Activated CD4-positive, alpha-beta T cell treated with anti-CD3 and anti-CD28 coated beads, Interleukin-2, amount 10 ng/mL, durations not matched to agents 24 days and 14 days (primary cell): ENCODE results near the gene CDKN2B-AS1. TPM values are rescaled to one million over a fixed set of nuclear protein-coding genes. Genes with fewer than 3 reads are reported as not detected.

ENCODE experiments used
- DNase-seq: peaks from one replicate; pipeline ENCODE4 v3.0.0; 2022
- H3K27ac Mint-ChIP-seq: one replicate; pipeline ENCODE4 v1.8.0; 2022; ENCODE audit warnings: mild to moderate bottlenecking, mixed read lengths
- H3K27me3 Mint-ChIP-seq: one replicate; pipeline ENCODE4 v1.8.0; 2022; ENCODE audit warnings: mixed read lengths
- H3K36me3 Mint-ChIP-seq: one replicate; pipeline ENCODE4 v1.8.0; 2022; ENCODE audit warnings: low read depth, mild to moderate bottlenecking, mixed read lengths
- H3K4me1 Mint-ChIP-seq: one replicate; pipeline ENCODE4 v1.8.0; 2021; ENCODE audit warnings: mixed read lengths
- H3K4me3 Mint-ChIP-seq: one replicate; pipeline ENCODE4 v1.8.0; 2022; ENCODE audit warnings: mild to moderate bottlenecking, moderate library complexity, mixed read lengths
- H3K9me3 Mint-ChIP-seq: one replicate; pipeline ENCODE4 v1.8.0; 2021; ENCODE audit warnings: mixed read lengths
- intact Hi-C: fragments of 100-400 bp; cut with micrococcal nuclease; formaldehyde crosslinking; loops from one replicate; pipeline ENCODE4 v1.15.1; 2023
- total RNA-seq: library from RNA; stranded (reverse); gene quantifications from 2 replicates; pipeline ENCODE4 v1.2.3, GENCODE V29; 2022

CDKN2B-AS1 gene
- total RNA-seq, 1 donor from 2014 or later = 0.42 TPM

DNA sequence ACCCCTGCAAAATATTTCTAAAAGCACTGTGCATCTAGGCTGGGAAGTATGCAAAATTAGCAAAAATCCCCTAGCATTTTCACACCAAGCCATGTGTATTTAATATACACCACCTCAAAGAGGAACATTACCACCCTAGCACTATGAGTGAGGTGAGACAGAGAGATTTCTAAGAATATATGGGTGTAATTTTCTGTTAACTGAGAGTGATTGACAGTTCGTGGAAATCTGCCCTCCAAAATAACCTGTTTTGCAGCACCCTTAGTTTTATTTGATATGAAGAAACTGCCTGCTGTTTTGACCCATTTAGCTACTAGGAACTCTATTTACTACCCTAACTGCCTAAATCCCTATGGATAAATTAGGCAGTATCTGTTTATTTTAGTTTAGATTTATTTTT lies 78.8 kb downstream of the CDKN2B-AS1 start:
- DNase-seq = peak; percentile 77
- Mint-ChIP-seq H3K4me1 (peaks cover 46% of the 10 kb centered on the region), H3K4me3 (peak overlapping the region; percentile 16), H3K27ac (peak overlapping the region; percentile 51), H3K9me3 (peaks cover 10% of the 10 kb centered on the region), H3K27me3 (peaks cover 36% of the 10 kb centered on the region), H3K36me3 (peaks cover 13% of the 10 kb centered on the region)
- intact Hi-C loops = loop anchor here (1.0 kb wide), 1 partner anchor 21 kb away; no protein-coding TSS in a partner anchor

DNA sequence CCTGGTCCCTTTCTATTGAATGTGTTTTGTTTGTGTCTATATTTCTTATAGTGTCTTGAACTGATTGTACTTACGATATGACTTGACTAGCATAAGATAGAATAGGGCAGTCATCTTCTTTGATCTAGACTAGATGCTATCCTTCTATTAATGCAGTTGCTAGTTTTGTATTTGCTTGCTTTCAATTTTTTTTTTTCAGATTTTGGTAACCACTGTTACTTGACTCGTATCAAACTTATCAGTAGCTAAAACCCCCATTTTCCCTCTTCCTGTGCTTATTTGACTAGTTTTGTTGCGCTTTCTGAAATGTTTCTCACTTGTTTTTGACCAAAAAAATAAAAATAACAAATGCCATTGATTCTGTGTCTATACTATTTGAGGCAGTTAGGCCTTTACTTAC lies 83.5 kb downstream of the CDKN2B-AS1 start:
- intact Hi-C loops = no loop called here
- Mint-ChIP-seq H3K9me3 (peaks cover 25% of the 10 kb centered on the region), H3K27me3 (peaks cover 35% of the 10 kb centered on the region), H3K36me3 (peaks cover 16% of the 10 kb centered on the region), H3K4me3 (no peak overlapping the region), H3K4me1 (peaks cover 57% of the 10 kb centered on the region), H3K27ac (peak overlapping the region; percentile 43)
- no peak for DNase-seq

DNA sequence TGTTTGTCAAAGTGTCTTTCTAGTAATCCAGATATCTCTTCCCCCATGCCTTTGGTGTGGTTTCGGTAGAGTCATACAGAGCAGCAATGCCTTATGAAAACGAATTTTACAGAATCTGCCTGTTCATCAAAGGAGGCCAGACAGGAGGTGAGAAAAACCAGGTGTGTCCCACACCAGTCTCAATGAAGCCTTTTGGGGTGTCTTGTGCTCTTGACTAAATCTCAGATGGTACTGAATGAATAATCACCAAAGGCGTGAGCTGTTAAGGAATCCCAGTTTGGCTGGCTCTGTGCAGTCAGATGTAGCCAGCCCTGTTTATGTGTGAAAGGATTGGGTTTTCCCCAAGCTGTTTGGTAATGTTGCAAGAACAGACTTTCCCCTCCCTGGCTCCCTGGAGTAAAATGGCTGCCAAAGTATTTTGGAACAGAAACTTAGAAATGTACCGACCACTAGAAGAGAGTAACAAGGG lies 85.3 kb downstream of the CDKN2B-AS1 start:
- peaks cover 17% of the 10 kb centered on the region for H3K36me3 Mint-ChIP-seq
- H3K9me3 Mint-ChIP-seq = peaks cover 33% of the 10 kb centered on the region
- peak overlapping the region; percentile 68 for H3K27ac Mint-ChIP-seq
- H3K4me3 Mint-ChIP-seq = peak overlapping the region; percentile 56
- peaks cover 48% of the 10 kb centered on the region for H3K4me1 Mint-ChIP-seq
- intact Hi-C loops = loop anchor here (1.0 to 5.0 kb wide), 9 partner anchors 17 to 723 kb away; partner anchors contain the start of gene CDKN2B
- DNase-seq = peak; percentile 91
- H3K27me3 Mint-ChIP-seq = peaks cover 49% of the 10 kb centered on the region

DNA sequence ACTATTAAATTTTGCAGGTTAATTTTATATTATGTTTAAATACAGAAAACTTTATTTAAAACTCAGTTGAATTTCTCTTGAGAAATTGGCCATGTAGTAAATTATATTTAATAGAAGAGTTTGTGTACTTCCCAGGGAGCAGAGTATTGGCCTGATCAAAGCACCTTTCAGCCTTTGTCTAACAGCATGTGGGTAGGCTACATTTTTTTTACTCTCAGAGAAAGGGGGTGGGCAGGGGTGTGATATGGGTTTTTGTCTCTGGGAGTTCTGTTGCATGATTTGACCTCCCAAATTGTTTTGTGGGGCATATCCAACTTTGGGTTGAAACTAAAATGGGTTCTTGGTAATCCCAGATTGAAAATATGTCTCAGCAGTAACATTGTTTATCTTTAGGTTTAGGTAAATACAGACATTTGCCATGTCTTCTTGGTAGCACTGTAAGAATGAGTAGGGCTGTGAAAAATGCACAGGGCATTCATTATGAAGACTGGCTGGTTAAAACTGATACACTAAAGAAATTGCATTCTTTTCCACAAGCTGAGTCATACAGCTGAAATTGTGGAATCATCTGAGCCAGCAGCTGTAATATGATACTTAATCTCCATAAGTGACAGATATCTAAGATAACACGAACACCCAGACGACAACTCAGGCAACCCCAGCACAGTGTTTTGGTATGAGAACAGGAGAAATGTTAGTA lies 89.9 kb downstream of the CDKN2B-AS1 start:
- DNase-seq = no peak
- Mint-ChIP-seq H3K4me3 (no peak overlapping the region), H3K27ac (no peak overlapping the region), H3K27me3 (peaks cover 63% of the 10 kb centered on the region), H3K36me3 (peaks cover 11% of the 10 kb centered on the region), H3K4me1 (peaks cover 21% of the 10 kb centered on the region), H3K9me3 (peaks cover 25% of the 10 kb centered on the region)
- intact Hi-C loops = loop anchor here (1.0 to 5.0 kb wide), 3 partner anchors 32 to 727 kb away; partner anchors contain the start of gene CDKN2B

DNA sequence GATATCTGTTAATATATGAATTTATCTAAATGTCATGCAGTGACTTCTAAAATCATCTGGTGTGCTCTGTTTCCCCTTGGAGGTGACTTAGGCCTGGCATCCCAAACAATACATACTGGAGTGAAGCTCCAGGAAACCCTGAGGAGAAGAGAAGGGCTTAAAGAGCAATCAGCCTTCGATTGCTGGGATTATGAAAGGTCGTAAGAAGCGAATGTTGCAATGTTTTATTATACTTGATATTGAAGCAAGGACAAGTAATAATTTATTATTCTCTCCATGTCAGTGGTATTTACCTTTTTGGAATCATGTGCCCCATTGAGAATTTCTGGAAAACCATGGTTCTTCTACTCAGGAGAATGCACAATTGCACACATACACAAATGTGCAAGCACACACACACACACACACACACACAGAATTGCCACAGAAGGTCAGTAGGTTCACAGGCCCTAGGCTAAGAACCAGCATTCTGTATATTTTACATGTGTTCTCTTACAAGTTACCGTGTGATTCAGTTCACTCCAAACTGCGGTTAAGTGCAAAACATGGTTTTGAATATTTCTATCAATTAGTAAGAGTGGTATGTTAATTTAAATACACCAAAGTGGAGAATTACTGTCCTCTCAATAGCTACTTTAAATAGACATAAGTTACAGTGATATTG lies 93.6 kb downstream of the CDKN2B-AS1 start:
- Mint-ChIP-seq H3K4me1 (peaks cover 6% of the 10 kb centered on the region), H3K27me3 (peaks cover 62% of the 10 kb centered on the region), H3K36me3 (peaks cover 4% of the 10 kb centered on the region), H3K9me3 (peaks cover 24% of the 10 kb centered on the region), H3K4me3 (no peak overlapping the region), H3K27ac (no peak overlapping the region)
- DNase-seq = no peak
- intact Hi-C loops = no loop called here

DNA sequence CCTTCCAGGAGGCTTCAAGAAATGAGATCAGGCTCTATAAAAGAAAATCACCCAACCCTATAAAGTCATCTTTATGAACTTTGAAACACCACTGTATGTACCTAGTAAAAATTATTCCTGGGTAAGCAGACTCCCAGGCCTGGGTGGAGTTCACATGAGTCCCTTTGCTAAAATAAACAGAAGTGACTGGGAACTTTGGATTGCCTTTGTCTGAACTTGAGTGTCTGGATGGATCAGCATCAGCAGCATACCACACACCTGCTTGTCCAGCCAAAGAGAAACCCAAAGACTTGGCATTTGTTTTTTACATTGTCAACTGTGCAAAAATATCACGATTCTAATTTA lies 94.1 kb downstream of the CDKN2B-AS1 start:
- DNase-seq = no peak
- no peak overlapping the region for H3K4me3 Mint-ChIP-seq
- H3K27me3 Mint-ChIP-seq = peaks cover 59% of the 10 kb centered on the region
- intact Hi-C loops = no loop called here
- no peak overlapping the region for H3K27ac Mint-ChIP-seq
- H3K9me3 Mint-ChIP-seq = peaks cover 19% of the 10 kb centered on the region
- H3K4me1 Mint-ChIP-seq = peaks cover 6% of the 10 kb centered on the region
- H3K36me3 Mint-ChIP-seq = peaks cover 3% of the 10 kb centered on the region

DNA sequence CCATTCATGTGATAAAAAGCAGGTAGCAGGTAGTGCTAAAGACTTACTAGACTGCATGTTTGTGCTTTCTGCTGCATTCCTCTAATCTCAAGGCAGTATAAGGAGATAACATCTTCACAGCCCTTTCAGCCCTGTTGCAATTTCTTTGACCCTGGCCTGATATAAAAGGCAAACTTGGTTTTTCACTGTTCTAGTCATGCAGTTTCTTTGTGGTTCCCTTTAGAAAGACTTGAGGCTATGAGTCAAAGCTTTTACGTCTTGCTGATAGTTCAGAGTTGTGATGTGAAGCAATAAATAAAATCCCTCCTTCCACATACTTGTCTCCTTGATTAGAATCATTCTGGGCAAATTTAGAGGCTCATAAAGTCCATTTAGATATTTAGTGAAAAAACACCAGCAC lies 103.1 kb downstream of the CDKN2B-AS1 start:
- H3K27ac Mint-ChIP-seq = no peak overlapping the region
- DNase-seq = no peak
- intact Hi-C loops = loop anchor here (1.0 to 5.0 kb wide), 2 partner anchors 17 to 145 kb away; no protein-coding TSS in a partner anchor
- peaks cover 24% of the 10 kb centered on the region for H3K4me1 Mint-ChIP-seq
- H3K9me3 Mint-ChIP-seq = peaks cover 10% of the 10 kb centered on the region
- peaks cover 7% of the 10 kb centered on the region for H3K36me3 Mint-ChIP-seq
- no peak overlapping the region for H3K4me3 Mint-ChIP-seq
- H3K27me3 Mint-ChIP-seq = peaks cover 59% of the 10 kb centered on the region

DNA sequence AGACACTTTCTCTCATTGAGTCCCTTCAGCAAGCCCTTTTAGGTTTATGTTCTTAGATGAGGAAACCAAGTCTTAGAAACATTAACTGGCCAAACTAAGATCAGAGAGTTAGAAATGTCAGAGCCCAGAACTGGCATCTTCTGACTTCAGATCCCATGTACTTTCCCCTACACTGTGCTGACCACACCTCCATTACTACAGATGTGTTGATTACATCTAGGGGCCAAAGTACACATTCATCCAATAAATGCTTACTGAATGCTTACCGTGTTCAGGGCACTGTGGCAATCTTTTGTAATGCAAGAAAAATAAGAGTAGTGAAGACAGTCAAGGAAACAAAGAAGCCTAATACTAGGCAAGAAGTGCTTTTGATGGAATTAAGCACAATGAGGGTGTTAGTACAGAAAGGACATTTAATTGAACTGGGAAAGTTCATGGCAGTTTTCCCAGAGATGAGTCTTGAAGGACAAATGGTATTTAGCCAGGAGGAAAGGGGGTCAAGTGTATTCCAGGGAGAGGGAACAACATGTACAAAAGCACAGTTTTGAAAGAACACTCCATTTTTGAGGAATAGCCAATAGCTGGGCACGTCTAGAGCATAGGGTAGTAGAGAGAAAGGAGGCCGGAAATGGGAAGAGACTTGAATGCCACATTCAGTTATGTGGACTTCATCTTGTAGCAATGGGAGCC lies 104.2 kb downstream of the CDKN2B-AS1 start:
- Mint-ChIP-seq H3K4me3 (no peak overlapping the region), H3K27ac (no peak overlapping the region), H3K36me3 (peaks cover 6% of the 10 kb centered on the region), H3K9me3 (peaks cover 8% of the 10 kb centered on the region), H3K4me1 (peaks cover 31% of the 10 kb centered on the region), H3K27me3 (peaks cover 55% of the 10 kb centered on the region)
- intact Hi-C loops = loop anchor here (5.0 kb wide), 1 partner anchor 144 kb away; no protein-coding TSS in a partner anchor
- DNase-seq = no peak

DNA sequence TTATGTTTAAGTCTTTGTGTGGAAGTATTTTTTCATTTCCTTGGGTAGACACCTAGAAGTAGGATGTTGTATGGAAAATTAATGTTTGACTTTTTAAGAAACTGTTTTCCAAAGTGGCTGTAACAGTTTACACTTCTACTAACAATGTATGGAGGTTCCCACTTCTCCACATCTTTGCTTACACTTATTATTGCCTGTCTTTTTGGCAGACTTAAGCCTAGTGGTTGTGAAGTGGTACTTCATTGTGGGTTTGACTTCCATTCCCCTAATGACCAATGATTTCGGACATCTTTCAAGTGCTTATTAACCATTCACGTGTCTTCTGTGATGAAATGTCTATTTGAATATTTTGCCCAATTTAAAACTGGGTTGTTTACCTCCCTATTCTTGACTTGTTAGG lies 106.0 kb downstream of the CDKN2B-AS1 start:
- Mint-ChIP-seq H3K27me3 (peaks cover 48% of the 10 kb centered on the region), H3K4me3 (no peak overlapping the region), H3K36me3 (peaks cover 8% of the 10 kb centered on the region), H3K9me3 (peaks cover 8% of the 10 kb centered on the region), H3K4me1 (peaks cover 40% of the 10 kb centered on the region), H3K27ac (no peak overlapping the region)
- no peak for DNase-seq
- intact Hi-C loops = no loop called here

DNA sequence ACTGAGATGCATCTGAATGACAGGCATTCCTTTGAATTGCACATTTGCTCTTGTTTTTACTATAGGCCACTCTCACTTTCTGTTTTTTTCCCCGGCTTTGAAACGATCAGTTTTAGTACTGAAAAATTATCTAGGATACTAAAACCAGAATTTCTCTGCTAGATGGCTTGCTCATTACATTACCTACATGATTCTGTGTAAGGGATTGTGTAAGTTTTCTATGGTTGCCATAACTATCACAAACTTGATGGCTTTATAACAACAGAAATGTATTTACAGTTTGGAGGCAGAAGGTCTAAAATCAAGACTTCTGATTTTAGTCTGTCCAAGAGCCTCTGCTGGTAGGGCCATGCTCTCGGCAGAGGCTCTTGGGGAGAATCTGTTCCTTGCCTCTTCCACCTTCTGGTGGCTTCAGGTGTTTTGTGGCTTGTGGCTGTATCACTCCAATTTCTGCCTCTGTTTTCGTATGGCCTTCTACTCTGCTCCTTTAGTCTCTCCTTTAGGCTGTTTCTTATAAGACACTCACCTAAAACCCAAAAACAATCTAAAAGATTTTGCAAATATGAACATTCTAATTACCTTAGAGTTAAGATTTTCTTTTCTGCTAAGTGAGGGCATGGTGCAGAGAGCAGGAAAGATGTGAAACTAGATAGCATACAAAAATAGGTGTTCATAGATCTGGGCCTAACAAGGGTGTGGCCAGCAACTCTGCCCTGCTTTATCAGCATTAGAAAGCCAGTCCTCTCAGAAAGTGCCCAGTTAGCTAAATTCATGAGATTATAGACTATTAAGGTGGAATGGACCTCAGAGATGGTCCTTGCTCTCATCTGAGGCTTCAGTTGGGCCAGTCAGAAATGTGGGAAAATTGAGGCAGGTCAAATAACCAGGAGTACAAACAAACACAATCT lies 107.8 kb downstream of the CDKN2B-AS1 start:
- H3K36me3 Mint-ChIP-seq = peaks cover 8% of the 10 kb centered on the region
- peaks cover 8% of the 10 kb centered on the region for H3K9me3 Mint-ChIP-seq
- intact Hi-C loops = no loop called here
- DNase-seq = no peak
- H3K27me3 Mint-ChIP-seq = peaks cover 37% of the 10 kb centered on the region
- peaks cover 38% of the 10 kb centered on the region for H3K4me1 Mint-ChIP-seq
- H3K4me3 Mint-ChIP-seq = no peak overlapping the region
- peak overlapping the region; percentile 35 for H3K27ac Mint-ChIP-seq

DNA sequence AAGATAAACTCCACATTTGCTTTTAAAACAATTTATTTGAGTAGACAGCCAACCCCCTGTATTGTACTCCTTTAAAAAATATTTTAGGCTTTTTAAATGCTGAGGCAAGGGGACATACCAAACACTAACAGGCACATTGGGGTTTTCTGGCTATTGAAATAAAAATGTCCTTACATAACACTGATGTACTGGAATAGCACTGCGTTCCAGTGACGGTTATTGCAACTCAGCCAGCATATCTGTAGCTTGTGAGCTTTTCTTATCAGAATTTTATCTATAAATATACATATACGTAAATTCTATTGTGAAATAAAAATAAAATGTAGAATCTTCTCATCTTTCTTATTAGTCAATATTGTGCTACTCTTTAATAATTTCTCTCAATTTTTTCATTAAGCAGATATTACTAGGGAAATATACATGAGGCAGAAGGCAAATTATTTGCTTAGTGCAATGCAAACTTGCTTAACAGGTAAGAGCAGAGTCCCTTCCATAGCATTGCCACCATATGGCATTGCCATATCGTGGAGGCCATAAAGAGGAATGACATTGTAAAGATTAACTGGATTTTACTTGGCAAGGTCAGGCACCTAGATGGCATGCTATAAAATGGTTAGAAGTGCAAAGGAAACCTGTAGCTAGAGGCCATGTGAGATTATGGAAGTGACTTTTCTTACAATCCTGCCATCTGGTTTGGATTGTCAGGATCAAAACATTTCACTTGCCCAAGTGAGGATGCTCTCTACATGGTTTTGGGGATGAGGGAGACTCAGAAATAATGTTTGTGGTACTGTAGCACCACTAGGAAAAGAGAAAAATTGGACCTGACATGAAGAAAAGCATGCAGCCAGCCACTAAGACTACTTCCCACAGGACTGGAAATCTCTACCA lies 109.3 kb downstream of the CDKN2B-AS1 start:
- intact Hi-C loops = loop anchor here (2.0 kb wide), 2 partner anchors 15 to 43 kb away; no protein-coding TSS in a partner anchor
- H3K4me1 Mint-ChIP-seq = peaks cover 34% of the 10 kb centered on the region
- peaks cover 5% of the 10 kb centered on the region for H3K9me3 Mint-ChIP-seq
- no peak overlapping the region for H3K4me3 Mint-ChIP-seq
- H3K27ac Mint-ChIP-seq = no peak overlapping the region
- peaks cover 5% of the 10 kb centered on the region for H3K36me3 Mint-ChIP-seq
- DNase-seq = no peak
- H3K27me3 Mint-ChIP-seq = peaks cover 45% of the 10 kb centered on the region

DNA sequence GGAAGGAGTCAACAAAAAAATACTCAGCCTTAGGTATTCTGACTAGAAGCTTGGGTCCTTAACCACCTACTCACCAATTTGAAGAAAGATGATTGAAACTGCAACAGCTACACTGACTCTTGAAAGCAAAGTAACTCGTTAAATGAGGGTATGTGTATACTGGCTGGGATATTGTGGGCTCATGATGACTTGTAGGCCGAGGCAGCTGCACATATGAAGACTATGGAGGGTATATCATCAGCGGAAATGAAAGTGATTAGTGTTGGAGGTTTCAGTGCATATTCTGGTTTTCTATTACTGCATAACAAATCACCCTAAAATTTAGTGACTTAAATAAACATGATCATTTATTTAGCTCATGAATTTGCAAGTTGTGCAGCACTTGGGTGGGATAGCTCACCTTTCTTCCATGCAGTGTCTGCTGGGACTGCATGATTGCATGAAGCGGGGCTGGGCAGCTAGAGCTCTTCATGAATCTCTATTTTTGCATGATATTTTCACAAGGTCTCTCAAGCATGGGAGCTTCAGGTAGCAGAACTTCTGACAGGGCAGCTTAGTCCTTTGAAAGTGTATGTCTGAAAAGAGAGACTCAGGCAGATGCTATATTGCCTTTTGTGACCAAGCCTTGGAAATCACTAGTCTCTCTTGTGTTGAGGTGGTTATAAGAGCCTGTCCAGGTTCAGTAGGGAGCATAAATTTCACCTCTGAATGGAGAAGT lies 110.6 kb downstream of the CDKN2B-AS1 start:
- no peak overlapping the region for H3K4me3 Mint-ChIP-seq
- no peak for DNase-seq
- peaks cover 44% of the 10 kb centered on the region for H3K27me3 Mint-ChIP-seq
- H3K9me3 Mint-ChIP-seq = peaks cover 1% of the 10 kb centered on the region
- intact Hi-C loops = loop anchor here (1.0 to 2.0 kb wide), 3 partner anchors 14 to 42 kb away; no protein-coding TSS in a partner anchor
- H3K27ac Mint-ChIP-seq = no peak overlapping the region
- H3K4me1 Mint-ChIP-seq = peaks cover 33% of the 10 kb centered on the region
- H3K36me3 Mint-ChIP-seq = peaks cover 4% of the 10 kb centered on the region
